ENCODE measurements around the gene RAPGEF5.

RAPGEF5 gene

GRCh38 chr7:22343071-22343470 is 13.9 kb downstream of the RAPGEF5 start:
- no peak overlapping the region for H3K27ac Mint-ChIP-seq
- peaks cover 7% of the 10 kb centered on the region for H3K9me3 Mint-ChIP-seq
- no peak for TF ChIP-seq CTCF (IDR thresholded peaks at IDR 0.05; ENCODE audit: unreplicated experiment in 3 of 3)
- no peaks in the 10 kb centered on the region for H3K36me3 Mint-ChIP-seq (ENCODE audit: low read depth)
- no peaks in the 10 kb centered on the region for H3K4me1 Mint-ChIP-seq
- no peak overlapping the region for H3K4me3 Mint-ChIP-seq
- peaks cover 7% of the 10 kb centered on the region for H3K27me3 Mint-ChIP-seq (ENCODE audit: low read depth)

- Mint-ChIP-seq H3K9me3 (peaks cover 7% of the 10 kb centered on the region), H3K27ac (no peak overlapping the region), H3K4me1 (no peaks in the 10 kb centered on the region), H3K36me3 (ENCODE audit: low read depth) (no peaks in the 10 kb centered on the region), H3K4me3 (no peak overlapping the region), H3K27me3 (ENCODE audit: low read depth) (peaks cover 11% of the 10 kb centered on the region)
- no peak for TF ChIP-seq CTCF (IDR thresholded peaks at IDR 0.05; ENCODE audit: unreplicated experiment in 3 of 3)
These were observed 17.1 kb downstream of the RAPGEF5 start for GRCh38 chr7:22339725-22340390.

GRCh38 chr7:22338877-22339276 is 18.1 kb downstream of the RAPGEF5 start:
- H3K36me3 Mint-ChIP-seq (ENCODE audit: low read depth), result no peaks in the 10 kb centered on the region
- no peak for TF ChIP-seq CTCF (IDR thresholded peaks at IDR 0.05; ENCODE audit: unreplicated experiment in 3 of 3)
- peaks cover 11% of the 10 kb centered on the region for H3K27me3 Mint-ChIP-seq (ENCODE audit: low read depth)
- H3K4me1 Mint-ChIP-seq, result no peaks in the 10 kb centered on the region
- no peak overlapping the region for H3K27ac Mint-ChIP-seq
- peaks cover 7% of the 10 kb centered on the region for H3K9me3 Mint-ChIP-seq
- no peak overlapping the region for H3K4me3 Mint-ChIP-seq

- Mint-ChIP-seq H3K27ac (no peak overlapping the region), H3K4me1 (no peaks in the 10 kb centered on the region), H3K27me3 (ENCODE audit: low read depth) (peaks cover 11% of the 10 kb centered on the region), H3K36me3 (ENCODE audit: low read depth) (no peaks in the 10 kb centered on the region), H3K4me3 (no peak overlapping the region), H3K9me3 (peaks cover 7% of the 10 kb centered on the region)
- no peak for TF ChIP-seq CTCF (IDR thresholded peaks at IDR 0.05; ENCODE audit: unreplicated experiment in 3 of 3)
These were observed 18.5 kb downstream of the RAPGEF5 start for GRCh38 chr7:22338411-22338810.

- H3K27ac Mint-ChIP-seq, result no peak overlapping the region
- H3K4me1 Mint-ChIP-seq, result peaks cover 15% of the 10 kb centered on the region
These were observed 23.2 kb downstream of the RAPGEF5 start for GRCh38 chr7:22333680-22334141.

More at GRCh38 chr7:22333680-22334141, 23.2 kb downstream of the RAPGEF5 start:
- TF ChIP-seq CTCF (IDR thresholded peaks at IDR 0.05; ENCODE audit: unreplicated experiment in 3 of 3), result no peak
- no peaks in the 10 kb centered on the region for H3K9me3 Mint-ChIP-seq
- peaks cover 4% of the 10 kb centered on the region for H3K27me3 Mint-ChIP-seq (ENCODE audit: low read depth)
- no peaks in the 10 kb centered on the region for H3K36me3 Mint-ChIP-seq (ENCODE audit: low read depth)
- H3K4me3 Mint-ChIP-seq, result no peak overlapping the region
